GM10248 (cell line): ENCODE measurements around the gene ALDH18A1.

Experiments used
- CTCF ChIA-PET: fragments of 300-600 bp; sonication (Branson Sonifier 250); formaldehyde crosslinking; extraction: SDS; loops from one replicate; lab custom pipeline; 2021; ENCODE audit warnings: antibody characterized with exemption; lab: Yijun Ruan, JAX
- POLR2A ChIA-PET: fragments of 350-650 bp; sonication (Branson Sonifier 250); formaldehyde crosslinking; extraction: SDS; loops from one replicate; lab custom pipeline; 2020; ENCODE audit warnings: antibody characterized with exemption; lab: Yijun Ruan, JAX
- DNase-seq: peaks from one replicate; pipeline ENCODE4 v3.0.0; 2012; ENCODE audit errors: extremely low spot score
- CTCF ChIP-seq: IDR thresholded peaks from 2 replicates; pipeline ENCODE4 v1.5.1; 2012; ENCODE audit warnings: mild to moderate bottlenecking, low read depth; ENCODE audit errors: extremely low read depth, missing control alignments, control extremely low read depth

ALDH18A1 gene

GRCh38 chr10:95656291-95657164 lies at the start of gene ALDH18A1:
TSS of gene ALDH18A1 (minus strand) at chr10:95656711. CDS start at chr10:95653377, 3,334 bp downstream.
- ChIA-PET CTCF (interaction anchor here (0.8 to 1.2 kb wide), 4 partner anchors 10 to 251 kb away, joined by 3 to 7 read pairs (median 4); partner anchors contain the start of genes CC2D2B and TCTN3), POLR2A (no interaction called here)
- peak; percentile 95 for DNase-seq
- no peak for TF ChIP-seq CTCF

GRCh38 chr10:95698415-95698814 lies 41.9 kb upstream of the ALDH18A1 start:
- CTCF ChIA-PET: interaction anchor here (7.6 kb wide), 1 partner anchor 141 kb away, joined by 305 read pairs; no protein-coding TSS in a partner anchor

GRCh38 chr10:95697429-95697828 lies 40.9 kb upstream of the ALDH18A1 start:
- DNase-seq: no peak
- POLR2A ChIA-PET: no interaction called here
- CTCF ChIA-PET: interaction anchor here (7.6 kb wide), 1 partner anchor 142 kb away, joined by 305 read pairs; no protein-coding TSS in a partner anchor
- no peak for TF ChIP-seq CTCF

More at GRCh38 chr10:95698415-95698814, 41.9 kb upstream of the ALDH18A1 start:
- TF ChIP-seq CTCF: no peak
- POLR2A ChIA-PET: no interaction called here
- no peak for DNase-seq

- CTCF ChIA-PET: interaction anchor here (0.6 to 7.6 kb wide), 36 partner anchors 10 to 1064 kb away, joined by 3 to 305 read pairs (median 7); partner anchors contain the start of gene ENTPD1
- POLR2A ChIA-PET: interaction anchor here (0.7 to 1.2 kb wide), 3 partner anchors 86 to 146 kb away, joined by 3 to 6 read pairs (median 6); no protein-coding TSS in a partner anchor
- TF ChIP-seq CTCF: no peak
- DNase-seq: no peak
Observed at GRCh38 chr10:95694665-95695064, 38.2 kb upstream of the ALDH18A1 start.

GRCh38 chr10:95693668-95694534 lies 37.4 kb upstream of the ALDH18A1 start, which contains the start of gene TCTN3:
TSS of gene TCTN3 (minus strand) at chr10:95693927. CDS start at chr10:95693899, 28 bp downstream.
- DNase-seq: peak; percentile 99
- POLR2A ChIA-PET: interaction anchor here (0.7 to 1.2 kb wide), 8 partner anchors 62 to 152 kb away, joined by 3 to 9 read pairs (median 4); partner anchors contain the start of gene ENTPD1
- TF ChIP-seq CTCF: peak; percentile 98
- CTCF ChIA-PET: interaction anchor here (0.6 to 7.6 kb wide), 103 partner anchors 8 to 1063 kb away, joined by 3 to 305 read pairs (median 5); partner anchors contain the start of genes ALDH18A1, BLNK, CC2D2B and DNTT
